Activated CD8-positive, alpha-beta memory T cell treated with anti-CD3 and anti-CD28 coated beads for 24 hours (primary cell): ENCODE measurements around the gene USP15.

Experiments used
- DNase-seq: peaks from one replicate; pipeline ENCODE4 v3.0.0-alpha.2; 2020

Gene USP15

GRCh38 chr12:62285284-62285683, 25.1 kb downstream of the USP15 start:
- DNase-seq, result no peak

DNA sequence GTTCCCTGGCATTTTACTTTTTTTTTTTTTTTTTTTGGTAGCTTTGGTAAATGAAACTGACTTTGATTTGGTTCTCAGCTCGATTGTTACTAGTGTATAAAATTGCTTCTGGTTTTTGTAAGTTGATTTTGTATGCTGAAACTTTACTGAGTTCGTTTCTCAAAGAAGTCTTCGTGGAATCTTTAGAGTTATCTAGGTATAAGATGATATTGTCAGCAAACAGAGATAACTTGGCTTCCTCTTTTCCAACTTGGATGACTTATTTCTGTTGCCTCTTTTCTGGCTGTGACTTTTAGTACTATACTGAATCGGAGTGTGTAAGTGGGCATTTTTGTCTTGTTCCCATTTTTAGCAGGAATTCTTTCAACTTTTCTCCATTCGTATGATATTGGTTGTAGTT, 28.1 kb downstream of the USP15 start:
- no peak for DNase-seq

DNA sequence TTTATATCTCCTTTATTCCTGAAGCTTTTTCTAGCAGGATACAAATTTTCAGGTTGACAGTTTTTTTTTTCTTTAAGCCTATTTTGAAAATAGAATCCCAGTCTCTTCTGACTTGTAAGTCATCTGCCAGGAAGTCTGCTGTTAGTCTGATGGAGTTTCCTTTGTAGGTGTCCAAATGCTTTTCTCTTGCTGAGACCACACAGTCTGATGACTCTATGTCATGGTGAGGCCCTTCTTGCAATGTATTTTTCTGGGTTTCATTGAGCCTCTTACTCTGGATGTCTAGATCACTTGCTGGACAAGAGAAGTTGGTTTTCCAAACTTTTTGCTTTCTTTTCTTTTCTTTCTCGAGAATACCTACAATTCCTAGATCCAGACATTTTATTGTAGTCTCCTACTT, 30.6 kb downstream of the USP15 start:
- DNase-seq, result no peak

GRCh38 chr12:62291864-62292760, 31.9 kb downstream of the USP15 start:
- no peak for DNase-seq

DNA sequence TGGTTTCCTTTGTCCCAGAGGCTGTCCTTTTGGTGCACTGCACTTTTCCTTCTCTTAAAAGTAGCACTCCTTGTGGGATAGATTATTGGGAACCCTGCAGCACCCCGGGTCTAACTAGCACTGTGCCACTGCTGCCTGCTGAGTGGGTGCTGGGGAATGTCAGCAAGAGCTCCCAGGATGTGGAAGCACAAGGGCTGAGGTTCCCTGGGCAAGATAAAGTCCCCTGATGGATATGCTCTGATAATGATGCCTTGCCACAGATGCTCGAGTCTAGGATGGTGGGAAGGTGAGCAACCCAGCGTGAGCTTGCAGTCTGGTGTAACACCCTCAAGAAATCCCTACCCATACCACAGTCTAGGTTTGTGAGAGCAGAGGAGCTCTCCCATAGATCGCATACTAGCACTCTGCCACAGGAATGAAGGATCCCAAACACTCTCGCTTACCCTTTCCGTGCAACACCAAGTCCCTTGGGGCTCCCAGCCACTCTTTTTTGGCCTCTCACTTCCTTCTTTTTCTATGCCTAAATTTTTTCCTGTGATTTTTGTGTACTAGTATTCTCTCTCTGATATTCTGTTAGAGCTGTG, 32.6 kb downstream of the USP15 start:
- no peak for DNase-seq

- DNase-seq, result no peak
These were observed 34.2 kb downstream of the USP15 start for GRCh38 chr12:62294378-62294777.

GRCh38 chr12:62296001-62296400, 35.8 kb downstream of the USP15 start:
- no peak for DNase-seq

DNA sequence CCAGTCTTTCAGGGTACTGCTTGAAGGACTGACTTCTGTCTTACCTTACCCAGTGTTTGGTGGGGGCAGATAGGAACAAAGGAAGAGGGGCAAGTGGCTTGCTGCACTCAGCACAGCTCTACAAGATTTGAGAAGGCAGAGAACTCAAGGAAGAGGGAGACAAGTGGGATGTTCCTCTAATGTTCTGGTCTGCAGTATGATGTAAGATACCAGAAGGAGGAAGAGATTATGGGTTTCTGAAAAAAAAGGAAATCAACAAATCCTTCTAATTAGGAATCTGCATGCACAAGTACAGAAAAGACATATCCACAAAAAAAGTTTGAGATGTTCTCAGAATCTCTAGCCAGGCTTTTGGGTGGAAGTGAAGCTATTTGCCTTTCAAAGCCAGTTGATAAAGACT, 37.1 kb downstream of the USP15 start:
- DNase-seq, result no peak

GRCh38 chr12:62299617-62300016, 39.4 kb downstream of the USP15 start:
- no peak for DNase-seq

- DNase-seq, result no peak
These were observed 41.0 kb downstream of the USP15 start for GRCh38 chr12:62301080-62301798.

DNA sequence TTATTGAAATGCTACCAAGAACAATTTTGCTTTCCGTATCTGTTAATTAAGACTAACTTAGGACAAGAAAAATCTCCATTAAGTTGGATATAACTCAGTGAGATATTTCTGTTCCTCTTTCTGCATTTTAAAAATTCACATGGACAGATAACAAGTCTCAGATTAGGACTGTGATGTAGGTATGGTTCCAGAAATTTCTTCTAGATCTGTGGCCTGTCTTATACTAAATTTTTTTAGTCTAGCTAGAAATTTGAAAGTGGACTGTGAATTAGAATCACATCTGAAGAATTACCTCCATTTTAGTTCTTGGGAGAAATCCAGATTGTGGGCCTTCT, 41.6 kb downstream of the USP15 start:
- DNase-seq, result no peak

DNA sequence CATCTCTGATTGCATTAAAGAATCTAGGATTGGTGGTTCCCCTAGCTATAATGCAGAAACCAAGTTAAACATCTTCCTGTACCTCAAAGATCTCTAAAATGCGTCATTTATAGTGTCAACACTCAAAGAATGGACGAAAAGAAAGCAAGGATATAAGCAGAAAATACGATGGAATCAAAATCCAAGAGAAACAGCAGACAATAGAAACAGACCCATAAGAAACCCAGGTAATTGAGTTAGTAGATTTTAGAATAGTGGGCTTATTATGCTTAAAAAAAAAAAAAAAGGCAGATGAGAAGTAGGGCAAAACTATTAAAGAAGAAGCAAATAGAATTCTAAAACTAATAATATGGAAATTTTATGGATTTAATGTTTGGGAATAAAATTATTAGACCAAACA, 44.4 kb downstream of the USP15 start:
- no peak for DNase-seq

DNA sequence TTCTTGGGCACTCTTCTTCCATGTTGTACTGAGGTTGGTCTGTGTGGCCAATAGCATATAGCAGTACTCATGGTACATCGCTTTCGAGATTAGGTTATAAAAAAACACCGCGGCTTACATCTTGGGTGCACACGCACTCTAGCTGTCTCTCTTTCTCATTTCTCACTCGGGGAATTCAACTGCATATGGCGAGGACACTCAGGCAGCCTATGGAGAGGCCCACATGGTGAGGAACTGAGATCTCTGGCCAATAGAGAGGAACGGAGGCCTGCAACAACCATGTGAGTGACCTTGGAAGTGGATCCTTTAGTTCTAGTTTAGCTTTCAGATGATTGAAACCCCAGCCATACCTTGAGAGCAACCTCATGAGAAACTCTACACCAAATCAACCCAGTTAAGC, 45.6 kb downstream of the USP15 start:
- no peak for DNase-seq

DNA sequence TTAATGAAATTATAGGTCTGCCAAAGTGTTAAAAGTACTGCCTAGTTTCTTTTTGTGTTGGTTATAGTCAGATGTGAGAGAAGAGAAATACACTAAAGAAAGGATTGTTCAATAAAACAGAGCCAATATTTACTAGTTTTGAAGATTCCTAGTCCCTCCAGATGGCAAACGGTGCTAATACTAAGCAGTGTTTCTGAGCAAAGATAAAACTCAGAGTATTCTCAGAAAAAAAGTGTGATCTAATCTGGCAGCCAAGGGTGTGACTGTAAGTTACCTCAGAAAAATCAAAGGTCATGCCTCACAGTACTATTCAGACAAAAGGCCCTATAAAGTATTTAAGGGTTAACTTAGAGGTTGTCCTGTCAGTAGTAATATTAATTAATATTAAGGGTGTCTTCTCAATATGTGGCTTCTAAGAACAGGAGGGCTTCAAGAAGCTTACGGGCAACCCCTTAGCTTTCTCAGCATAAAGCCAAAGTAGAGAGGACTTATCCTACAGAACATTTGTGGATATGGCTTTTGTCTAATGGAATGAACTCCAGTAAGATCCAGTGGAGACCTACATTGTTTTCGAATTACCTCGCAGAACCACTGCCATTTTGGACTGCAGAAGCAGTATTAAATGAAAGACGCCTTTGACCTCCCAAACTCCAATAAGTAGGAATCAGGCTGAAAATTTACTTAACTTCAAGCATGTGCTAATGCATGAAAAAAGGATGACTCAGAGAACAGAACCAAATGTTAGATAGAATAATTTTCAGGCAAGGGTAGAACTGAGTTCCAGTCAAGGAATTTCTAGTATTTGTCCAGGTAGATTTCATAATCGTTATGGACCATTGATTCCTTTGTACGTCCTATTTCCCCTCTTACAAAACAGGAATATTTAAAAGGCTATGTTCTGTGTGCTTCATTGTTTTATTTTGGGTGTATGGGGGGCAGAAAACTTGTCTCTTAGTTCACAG, 46.6 kb downstream of the USP15 start:
- DNase-seq, result no peak

DNA sequence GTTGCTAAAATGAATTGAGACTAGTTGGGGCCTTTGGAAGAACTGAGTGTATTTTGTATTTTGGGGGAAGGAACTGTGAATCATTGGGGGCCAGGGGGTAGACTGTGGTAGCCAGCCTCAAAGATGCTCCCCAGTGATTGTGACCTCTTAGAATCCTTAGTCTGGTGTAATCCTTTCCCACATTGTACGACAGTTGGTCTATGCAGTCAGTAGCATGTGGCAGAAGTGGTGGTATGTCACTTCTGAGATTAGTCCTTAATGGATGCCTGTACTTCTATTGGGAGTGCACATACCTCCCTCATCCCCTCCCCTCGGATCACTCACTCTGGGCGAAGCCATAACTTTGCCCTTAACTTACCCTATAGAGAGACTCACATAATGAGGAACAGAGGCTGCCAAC, 48.0 kb downstream of the USP15 start:
- no peak for DNase-seq

- no peak for DNase-seq
These were observed 53.6 kb downstream of the USP15 start for GRCh38 chr12:62313727-62314380.

DNA sequence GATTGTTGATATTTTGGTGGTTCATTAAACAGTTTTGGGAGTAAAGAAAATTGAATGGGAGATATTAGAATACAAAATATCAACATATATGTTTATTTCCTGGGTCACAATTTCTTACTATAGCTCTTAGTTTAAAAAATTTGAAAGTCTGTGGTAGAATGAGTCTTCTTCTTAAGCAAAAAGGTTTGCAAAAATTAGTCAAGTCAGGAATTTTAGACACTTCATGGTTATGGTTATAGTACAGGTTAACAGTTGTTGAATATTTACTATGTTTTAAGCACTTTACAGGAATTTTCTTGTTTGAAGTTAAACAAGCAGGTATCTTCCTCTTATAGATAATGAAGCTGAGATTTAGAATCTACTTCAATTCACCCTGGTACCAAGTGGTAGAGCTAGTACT, 56.8 kb downstream of the USP15 start:
- no peak for DNase-seq

- no peak for DNase-seq
These were observed 58.9 kb downstream of the USP15 start for GRCh38 chr12:62319058-62319457.

- no peak for DNase-seq
These were observed 59.9 kb downstream of the USP15 start for GRCh38 chr12:62320054-62320453.

GRCh38 chr12:62323386-62323785, 63.2 kb downstream of the USP15 start:
- no peak for DNase-seq

DNA sequence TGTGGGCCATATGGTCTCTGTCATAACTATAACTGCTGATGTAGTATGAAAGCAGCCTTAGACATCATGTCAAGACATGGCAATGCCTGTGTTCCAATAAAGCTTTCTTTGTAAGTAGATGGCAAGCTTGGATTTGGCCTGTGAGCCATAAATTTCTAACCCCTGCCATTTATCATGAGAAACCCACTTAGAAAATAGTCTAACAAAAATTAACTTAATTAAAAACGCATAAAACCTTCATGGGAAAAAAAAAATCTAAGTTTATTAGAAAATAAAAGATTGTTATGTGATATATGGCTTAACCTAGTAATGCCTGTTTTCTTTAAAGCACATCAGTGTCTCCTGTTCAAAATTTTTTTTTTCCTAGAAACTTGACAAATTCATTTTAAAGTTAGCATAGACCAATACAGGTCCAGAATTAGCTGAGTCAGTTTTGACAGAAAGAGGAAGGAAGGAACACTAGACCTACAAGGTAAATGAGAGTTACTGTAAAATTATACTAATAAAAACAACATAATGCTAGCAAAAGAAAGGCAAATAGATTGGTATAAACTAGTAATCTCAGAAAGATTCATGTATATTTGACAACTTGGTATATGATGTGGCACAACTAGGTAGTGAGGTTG, 68.2 kb downstream of the USP15 start:
- DNase-seq, result no peak

DNA sequence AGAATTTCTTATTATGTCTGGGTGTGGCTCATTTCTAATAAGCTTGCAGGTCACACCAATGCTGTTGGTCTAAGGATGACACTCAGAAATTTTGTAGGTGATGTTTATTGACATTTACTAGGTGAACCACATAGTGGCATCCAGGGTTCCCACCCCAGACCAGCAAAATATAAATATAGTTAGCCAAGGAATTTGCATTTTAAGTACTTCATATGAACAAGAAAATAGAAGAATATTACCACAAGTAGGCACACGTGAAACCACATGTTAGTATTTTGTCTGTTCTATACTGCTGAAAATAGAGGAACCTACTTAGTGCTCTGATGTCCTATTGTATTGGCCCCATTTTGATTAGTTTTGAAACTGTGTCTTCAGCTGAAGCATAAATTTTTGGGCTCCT, 71.1 kb downstream of the USP15 start:
- no peak for DNase-seq
